ENCODE results near the gene SENP2.

SENP2 gene

DNA sequence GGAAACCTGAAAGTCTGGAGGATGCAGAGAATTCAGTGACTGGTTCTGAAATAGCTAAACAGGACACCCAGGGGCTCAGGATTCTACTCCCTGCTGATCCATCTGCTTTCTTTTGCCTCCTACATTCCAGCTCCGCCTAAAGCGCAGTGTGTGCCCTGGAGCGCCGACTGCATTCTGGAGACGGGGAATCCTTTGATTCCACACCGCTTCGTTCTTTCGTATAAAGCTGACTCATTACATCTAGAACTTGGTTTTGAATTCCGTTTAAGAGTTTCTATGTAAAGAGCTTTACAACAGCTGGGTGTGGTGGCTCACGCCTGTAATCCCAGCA lies 61.8 kb downstream of the SENP2 start:
- Histone ChIP-seq H3K9ac (ENCODE audit: low read length) (no peak overlapping the region), H3K4me3 (ENCODE audit: low read depth, low read length) (no peak overlapping the region), H3K4me1 (ENCODE audit: control insufficient read depth, insufficient read depth, low read length) (peaks cover 27% of the 10 kb centered on the region), H3K9me3 (ENCODE audit: control insufficient read depth, insufficient read depth, low read depth, low read length) (no peaks in the 10 kb centered on the region), H3K36me3 (ENCODE audit: control insufficient read depth, insufficient read depth, low read length) (peaks cover 88% of the 10 kb centered on the region), H3K27me3 (ENCODE audit: control insufficient read depth, insufficient read depth, low read length) (no peaks in the 10 kb centered on the region), H3K27ac (ENCODE audit: low read depth, low read length) (no peak overlapping the region; the same call in 1 of the 2 replicates)

DNA sequence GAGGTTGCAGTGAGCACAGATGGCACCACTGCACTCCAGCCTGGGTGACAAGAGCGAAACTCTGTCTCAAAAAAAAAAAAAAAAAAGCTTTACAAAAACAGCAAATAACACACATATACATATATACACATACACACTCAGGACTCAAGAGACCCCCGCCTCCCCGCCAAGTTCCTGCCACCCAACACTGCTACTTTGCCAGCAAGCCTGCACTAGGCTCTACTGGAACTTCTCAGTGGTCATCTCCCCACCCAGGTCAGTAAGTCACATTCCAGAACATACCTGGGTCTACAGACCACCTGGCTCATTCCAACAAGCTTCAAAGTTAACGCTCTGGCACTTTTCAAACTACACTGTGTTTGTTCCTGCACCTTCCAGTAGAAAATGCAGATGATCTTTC lies 62.3 kb downstream of the SENP2 start:
- Histone ChIP-seq H3K9ac (ENCODE audit: low read length) (no peak overlapping the region), H3K9me3 (ENCODE audit: control insufficient read depth, insufficient read depth, low read depth, low read length) (no peaks in the 10 kb centered on the region), H3K4me1 (ENCODE audit: control insufficient read depth, insufficient read depth, low read length) (peaks cover 27% of the 10 kb centered on the region), H3K4me3 (ENCODE audit: low read depth, low read length) (no peak overlapping the region), H3K27me3 (ENCODE audit: control insufficient read depth, insufficient read depth, low read length) (no peaks in the 10 kb centered on the region), H3K36me3 (ENCODE audit: control insufficient read depth, insufficient read depth, low read length) (peaks cover 88% of the 10 kb centered on the region), H3K27ac (ENCODE audit: low read depth, low read length) (no peak overlapping the region)

DNA sequence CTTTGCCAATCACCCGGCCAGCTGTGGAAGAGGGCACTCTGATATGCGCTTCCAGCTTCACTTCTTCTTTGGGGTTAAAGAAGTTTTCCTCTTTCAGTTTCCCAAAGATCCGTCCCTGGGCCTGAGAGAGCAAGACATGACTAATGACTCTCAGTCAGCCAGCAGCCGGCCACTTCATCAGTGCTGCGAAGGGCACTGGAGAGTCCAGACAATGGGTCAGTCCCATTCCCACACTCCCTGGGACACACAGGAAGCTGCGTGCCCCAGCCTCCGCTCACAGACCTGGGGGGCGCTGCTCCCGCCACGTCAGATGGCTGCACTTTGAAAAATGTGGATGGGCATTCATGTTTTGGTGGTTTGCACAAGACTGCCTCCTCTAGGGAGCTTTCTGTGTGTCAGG lies 63.3 kb downstream of the SENP2 start:
- no peak overlapping the region for H3K27ac ChIP-seq (ENCODE audit: low read depth, low read length)
- no peak overlapping the region for H3K4me3 ChIP-seq (ENCODE audit: low read depth, low read length)
- no peaks in the 10 kb centered on the region for H3K9me3 ChIP-seq (ENCODE audit: control insufficient read depth, insufficient read depth, low read depth, low read length)
- H3K36me3 ChIP-seq (ENCODE audit: control insufficient read depth, insufficient read depth, low read length) = peaks cover 96% of the 10 kb centered on the region
- H3K27me3 ChIP-seq (ENCODE audit: control insufficient read depth, insufficient read depth, low read length) = no peaks in the 10 kb centered on the region
- peaks cover 27% of the 10 kb centered on the region for H3K4me1 ChIP-seq (ENCODE audit: control insufficient read depth, insufficient read depth, low read length)
- no peak overlapping the region for H3K9ac ChIP-seq (ENCODE audit: low read length)

DNA sequence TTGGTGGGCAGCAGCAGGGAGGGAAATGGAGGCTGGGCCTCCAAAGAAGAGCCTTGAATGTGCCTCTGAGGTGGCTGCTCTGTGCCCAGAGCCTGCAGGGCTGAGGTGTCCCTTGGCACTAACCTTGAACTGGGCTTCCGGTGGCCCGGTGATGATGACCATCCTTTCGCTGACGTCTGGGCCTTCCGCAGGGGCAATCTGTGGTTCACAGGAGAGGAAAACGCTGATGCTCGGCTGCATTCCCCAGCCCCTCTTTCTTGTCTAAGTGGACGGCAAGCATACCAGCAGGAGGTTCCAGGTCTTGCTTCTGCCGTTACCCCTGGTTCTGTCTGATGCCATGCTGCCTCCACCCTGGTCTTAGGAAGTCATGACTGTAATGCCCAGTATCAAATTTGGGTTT lies 65.9 kb downstream of the SENP2 start:
- Histone ChIP-seq H3K4me3 (ENCODE audit: low read depth, low read length) (no peak overlapping the region), H3K27me3 (ENCODE audit: control insufficient read depth, insufficient read depth, low read length) (no peaks in the 10 kb centered on the region), H3K36me3 (ENCODE audit: control insufficient read depth, insufficient read depth, low read length) (peaks cover 96% of the 10 kb centered on the region), H3K9ac (ENCODE audit: low read length) (no peak overlapping the region), H3K4me1 (ENCODE audit: control insufficient read depth, insufficient read depth, low read length) (peaks cover 10% of the 10 kb centered on the region), H3K9me3 (ENCODE audit: control insufficient read depth, insufficient read depth, low read depth, low read length) (no peaks in the 10 kb centered on the region), H3K27ac (ENCODE audit: low read depth, low read length) (no peak overlapping the region)

DNA sequence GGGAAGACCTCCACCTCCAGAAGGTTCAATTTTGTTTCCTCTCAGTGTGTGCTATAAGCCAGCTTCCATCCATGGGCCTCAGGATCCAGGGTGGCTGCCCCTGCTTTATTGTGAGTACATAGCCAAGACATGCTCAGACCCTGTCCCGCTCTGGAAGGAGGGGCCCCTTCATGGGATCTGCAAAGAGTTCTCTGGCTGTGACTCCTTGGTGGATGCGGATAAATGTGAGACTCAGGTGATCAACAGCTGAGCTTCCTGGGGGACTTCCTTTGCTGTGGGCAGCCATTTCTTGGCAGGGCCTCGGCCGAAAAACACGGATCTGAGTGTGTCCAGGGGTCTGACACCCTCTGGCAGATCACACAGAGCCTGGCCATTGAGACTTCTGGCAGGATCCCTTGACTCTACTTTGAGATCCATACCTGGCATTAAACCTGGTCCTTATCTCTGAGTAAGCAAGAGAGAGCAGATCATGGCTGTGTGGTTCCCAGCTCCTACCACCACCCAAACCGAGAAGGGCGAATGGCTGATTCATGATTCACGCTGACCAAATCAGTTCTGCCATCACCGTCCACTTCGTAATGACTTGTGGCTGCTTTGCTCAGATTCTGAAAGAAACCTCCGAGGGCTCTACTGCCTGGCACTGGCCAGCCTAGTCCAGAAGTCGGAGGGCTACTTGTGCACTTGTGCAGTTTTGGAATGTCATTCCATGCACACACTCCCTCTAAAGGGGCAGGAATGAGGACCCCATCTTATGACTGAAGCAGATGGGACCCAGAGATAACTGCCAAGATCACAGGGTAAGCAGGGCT lies 68.1 kb downstream of the SENP2 start:
- no peaks in the 10 kb centered on the region for H3K27me3 ChIP-seq (ENCODE audit: control insufficient read depth, insufficient read depth, low read length)

DNA sequence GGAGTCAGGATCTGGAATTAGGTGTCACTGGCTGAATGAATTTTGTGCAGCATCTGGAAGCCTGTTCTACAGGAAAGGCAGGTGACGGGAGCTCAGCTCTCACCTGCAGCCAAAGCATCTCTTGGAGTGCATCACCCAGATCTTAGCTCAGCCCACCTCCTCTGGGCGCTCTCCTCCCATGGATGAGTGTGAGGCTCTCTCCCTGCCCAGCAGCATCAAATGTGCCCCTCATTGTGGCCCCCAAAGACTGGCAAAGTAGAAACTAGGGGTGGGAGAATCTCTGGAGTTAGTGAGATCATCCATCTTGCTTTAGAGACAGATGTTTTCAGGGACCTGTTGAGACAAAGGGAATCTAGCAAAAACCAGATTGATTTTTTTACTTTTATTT lies 68.7 kb downstream of the SENP2 start:
- peaks cover 90% of the 10 kb centered on the region for H3K36me3 ChIP-seq (ENCODE audit: control insufficient read depth, insufficient read depth, low read length)
- H3K4me1 ChIP-seq (ENCODE audit: control insufficient read depth, insufficient read depth, low read length) = no peaks in the 10 kb centered on the region
- no peak overlapping the region for H3K9ac ChIP-seq (ENCODE audit: low read length)
- H3K27ac ChIP-seq (ENCODE audit: low read depth, low read length) = no peak overlapping the region
- no peak overlapping the region for H3K4me3 ChIP-seq (ENCODE audit: low read depth, low read length)
- no peaks in the 10 kb centered on the region for H3K27me3 ChIP-seq (ENCODE audit: control insufficient read depth, insufficient read depth, low read length)
- H3K9me3 ChIP-seq (ENCODE audit: control insufficient read depth, insufficient read depth, low read depth, low read length) = no peaks in the 10 kb centered on the region

More for the DNA sequence above, 68.1 kb downstream of the SENP2 start:
- H3K4me1 ChIP-seq (ENCODE audit: control insufficient read depth, insufficient read depth, low read length) = no peaks in the 10 kb centered on the region
- no peak overlapping the region for H3K4me3 ChIP-seq (ENCODE audit: low read depth, low read length)
- no peak overlapping the region for H3K27ac ChIP-seq (ENCODE audit: low read depth, low read length)
- no peak overlapping the region for H3K9ac ChIP-seq (ENCODE audit: low read length)
- no peaks in the 10 kb centered on the region for H3K9me3 ChIP-seq (ENCODE audit: control insufficient read depth, insufficient read depth, low read depth, low read length)
- peaks cover 96% of the 10 kb centered on the region for H3K36me3 ChIP-seq (ENCODE audit: control insufficient read depth, insufficient read depth, low read length)

DNA sequence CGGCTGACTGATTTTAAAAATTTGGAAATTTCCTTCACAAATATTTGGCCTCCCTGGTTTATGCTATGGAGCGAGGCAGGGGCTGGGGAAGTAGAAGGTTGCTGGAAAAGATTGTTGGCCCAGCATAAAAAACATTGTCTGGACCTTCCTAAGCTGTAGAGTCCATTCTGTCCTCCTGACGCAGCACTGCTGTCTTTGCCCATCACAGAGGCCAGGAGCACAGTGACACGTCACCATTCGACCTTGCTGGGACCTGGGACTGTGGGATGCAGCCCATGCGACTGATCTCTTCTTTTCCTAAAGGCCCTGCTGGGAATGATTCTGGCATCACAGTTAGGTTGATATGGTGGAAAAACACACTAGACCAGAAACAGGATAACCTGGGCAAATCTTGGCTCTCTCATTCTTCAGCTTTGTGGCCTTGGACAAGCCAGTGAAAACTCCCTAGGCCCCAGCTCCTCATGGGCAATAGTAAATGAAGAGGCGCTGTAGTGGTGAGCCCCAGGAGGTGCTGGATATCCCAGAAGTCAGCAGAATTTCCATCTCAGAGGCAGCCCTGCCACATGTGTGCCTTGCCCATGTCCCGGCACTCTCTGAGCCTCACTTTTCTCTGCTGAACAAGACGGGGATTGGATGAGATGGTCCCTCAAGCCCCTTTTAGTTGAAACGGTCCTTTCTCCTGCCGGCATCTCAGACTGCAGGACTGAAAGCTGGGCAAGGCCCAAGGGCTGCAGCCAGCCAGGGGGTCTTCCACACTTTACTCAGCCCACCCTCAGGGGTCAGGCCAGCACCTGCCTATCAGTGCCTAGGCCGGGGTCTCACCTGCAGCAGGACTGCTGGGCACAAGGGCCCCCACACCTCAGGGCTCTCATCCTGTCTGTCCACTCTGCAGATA lies 69.6 kb downstream of the SENP2 start:
- Histone ChIP-seq H3K9me3 (ENCODE audit: control insufficient read depth, insufficient read depth, low read depth, low read length) (no peaks in the 10 kb centered on the region), H3K27ac (ENCODE audit: low read depth, low read length) (no peak overlapping the region), H3K36me3 (ENCODE audit: control insufficient read depth, insufficient read depth, low read length) (peaks cover 85% of the 10 kb centered on the region)

DNA sequence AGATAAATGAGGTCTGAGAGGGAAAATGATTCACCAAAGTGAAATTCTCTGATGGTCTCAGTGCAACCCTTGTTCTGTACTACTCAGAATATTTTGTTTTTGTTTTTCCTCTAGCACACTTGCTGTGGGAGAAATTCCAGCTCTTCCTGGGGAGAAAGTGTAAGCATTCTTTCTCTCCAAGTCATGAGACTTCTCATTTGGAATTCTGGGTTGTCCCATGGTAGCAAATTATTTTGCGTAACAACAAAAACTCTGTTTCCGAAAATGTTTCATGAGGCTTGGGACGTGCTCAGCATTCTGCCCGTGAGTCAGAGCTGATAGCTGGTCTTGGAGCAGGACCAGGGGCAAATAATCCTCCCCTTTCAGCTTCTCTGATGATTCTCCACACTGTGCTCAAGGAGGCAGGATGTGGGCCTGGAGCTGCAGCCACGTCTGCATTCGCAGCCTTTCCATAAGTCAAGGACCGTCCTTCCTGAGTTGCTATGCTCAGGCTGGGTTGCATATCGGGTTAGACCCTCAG lies 70.3 kb downstream of the SENP2 start:
- no peak overlapping the region for H3K27ac ChIP-seq (ENCODE audit: low read depth, low read length)
- no peaks in the 10 kb centered on the region for H3K27me3 ChIP-seq (ENCODE audit: control insufficient read depth, insufficient read depth, low read length)
- H3K4me3 ChIP-seq (ENCODE audit: low read depth, low read length) = no peak overlapping the region
- H3K4me1 ChIP-seq (ENCODE audit: control insufficient read depth, insufficient read depth, low read length) = 0 out of 2 replicates have a peak, but pooled peaks cover 4% of the 10 kb centered on the region
- H3K36me3 ChIP-seq (ENCODE audit: control insufficient read depth, insufficient read depth, low read length) = peaks cover 78% of the 10 kb centered on the region
- H3K9me3 ChIP-seq (ENCODE audit: control insufficient read depth, insufficient read depth, low read depth, low read length) = no peaks in the 10 kb centered on the region
- no peak overlapping the region for H3K9ac ChIP-seq (ENCODE audit: low read length)

More for the DNA sequence above, 69.6 kb downstream of the SENP2 start:
- no peak overlapping the region for H3K9ac ChIP-seq (ENCODE audit: low read length)
- H3K4me1 ChIP-seq (ENCODE audit: control insufficient read depth, insufficient read depth, low read length) = 0 out of 2 replicates have a peak, but pooled peaks cover 4% of the 10 kb centered on the region
- H3K27me3 ChIP-seq (ENCODE audit: control insufficient read depth, insufficient read depth, low read length) = no peaks in the 10 kb centered on the region
- no peak overlapping the region for H3K4me3 ChIP-seq (ENCODE audit: low read depth, low read length)

DNA sequence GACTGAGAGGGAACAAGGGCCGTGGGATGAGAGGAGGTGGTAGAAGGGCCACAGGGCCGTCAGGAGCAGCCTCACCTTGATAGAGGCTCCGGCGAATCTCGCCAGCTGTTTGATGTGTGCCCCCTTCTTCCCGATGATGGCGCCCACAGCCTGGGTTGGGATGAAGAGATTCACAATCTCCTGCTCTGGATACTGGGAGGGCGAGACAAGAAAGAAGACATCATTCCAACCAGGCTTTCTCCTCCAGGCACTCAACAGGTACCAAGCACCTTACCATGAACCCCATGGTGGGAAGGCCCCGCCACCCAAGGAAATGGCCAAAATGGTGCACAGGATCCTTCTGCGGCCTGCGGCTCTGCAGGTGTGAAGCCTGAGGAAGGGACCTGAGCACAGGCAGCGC lies 71.1 kb downstream of the SENP2 start:
- 0 out of 2 replicates have a peak, but pooled peaks cover 4% of the 10 kb centered on the region for H3K4me1 ChIP-seq (ENCODE audit: control insufficient read depth, insufficient read depth, low read length)
- H3K36me3 ChIP-seq (ENCODE audit: control insufficient read depth, insufficient read depth, low read length) = peaks cover 70% of the 10 kb centered on the region
- H3K9ac ChIP-seq (ENCODE audit: low read length) = no peak overlapping the region
- H3K4me3 ChIP-seq (ENCODE audit: low read depth, low read length) = no peak overlapping the region
- no peaks in the 10 kb centered on the region for H3K27me3 ChIP-seq (ENCODE audit: control insufficient read depth, insufficient read depth, low read length)
- no peak overlapping the region for H3K27ac ChIP-seq (ENCODE audit: low read depth, low read length)
- H3K9me3 ChIP-seq (ENCODE audit: control insufficient read depth, insufficient read depth, low read depth, low read length) = no peaks in the 10 kb centered on the region

DNA sequence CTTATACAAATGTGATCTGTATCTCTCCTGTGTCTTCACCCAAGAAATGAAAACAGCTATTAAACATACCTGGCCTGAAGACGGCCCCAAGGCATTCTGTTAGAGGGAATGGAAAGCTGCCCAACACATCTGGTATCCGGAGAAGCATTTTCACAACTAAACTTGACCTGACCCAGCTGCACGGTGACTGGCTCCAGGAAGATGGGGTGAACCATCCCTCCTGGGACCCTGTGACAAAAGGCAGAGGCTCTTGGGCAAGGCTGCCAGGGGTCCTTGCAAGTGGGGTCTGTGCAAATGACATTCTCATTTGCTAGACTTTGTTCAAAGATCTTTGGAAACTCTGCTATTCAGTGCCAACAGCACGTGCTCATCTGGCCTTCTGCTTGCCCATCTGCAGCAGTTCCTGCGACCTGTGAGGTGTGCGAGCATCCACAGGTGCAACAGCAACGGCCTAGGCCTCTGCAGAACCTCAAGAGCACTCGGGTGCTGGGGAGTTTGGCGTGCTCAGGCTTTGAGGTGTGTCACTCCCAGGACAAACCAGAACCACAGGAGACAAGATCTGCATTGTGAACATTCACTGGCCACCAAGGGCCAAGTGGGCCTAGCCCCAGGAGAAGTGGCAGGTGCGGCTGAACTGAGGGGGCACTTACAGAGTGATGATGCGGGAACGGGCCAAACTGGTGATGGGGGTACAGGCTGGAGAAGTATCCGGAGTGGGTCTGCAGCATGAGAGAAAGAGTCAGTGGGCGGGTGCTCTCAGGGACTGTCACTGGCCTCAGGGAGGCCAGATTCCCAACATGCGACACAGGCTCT lies 71.8 kb downstream of the SENP2 start:
- no peaks in the 10 kb centered on the region for H3K27me3 ChIP-seq (ENCODE audit: control insufficient read depth, insufficient read depth, low read length)
- no peak overlapping the region for H3K9ac ChIP-seq (ENCODE audit: low read length)
- H3K27ac ChIP-seq (ENCODE audit: low read depth, low read length) = no peak overlapping the region
- no peak overlapping the region for H3K4me3 ChIP-seq (ENCODE audit: low read depth, low read length)
- H3K4me1 ChIP-seq (ENCODE audit: control insufficient read depth, insufficient read depth, low read length) = 0 out of 2 replicates have a peak, but pooled peaks cover 4% of the 10 kb centered on the region
- peaks cover 64% of the 10 kb centered on the region for H3K36me3 ChIP-seq (ENCODE audit: control insufficient read depth, insufficient read depth, low read length)
- no peaks in the 10 kb centered on the region for H3K9me3 ChIP-seq (ENCODE audit: control insufficient read depth, insufficient read depth, low read depth, low read length)

Data from HUES6 (cell line).